IMR-90 (cell line): Measurements from ENCODE around the gene ZNF606. TPM values are rescaled to one million over a fixed set of nuclear protein-coding genes. Genes with fewer than 3 reads are reported as not detected.

Experiments
- ATAC-seq: fragments of 200-7000 bp; cut with Tn5 transposase; 2 replicates; pipeline ENCODE4 v1.9.1; 2020; ENCODE audit warnings: low read depth, mild to moderate bottlenecking, moderate library complexity
- BruUV-seq: library from RNA; stranded (reverse); fragments of 400-500 nt; replicated peaks from 2 replicates; lab custom pipeline; 2021; lab: Mats Ljungman, UMichigan
- CTCF ChIA-PET: fragments of 300-600 bp; formaldehyde crosslinking; extraction: SDS; loops from one replicate; lab custom pipeline; 2021; ENCODE audit warnings: antibody characterized with exemption; lab: Yijun Ruan, JAX
- POLR2A ChIA-PET: fragments of 300-600 bp; sonication (Branson Sonifier 250); formaldehyde crosslinking; loops from one replicate; lab custom pipeline; 2022; ENCODE audit warnings: antibody characterized with exemption; ENCODE audit not compliant: unreplicated experiment; lab: Charles Lee
- DNase-seq: peaks from one replicate; pipeline ENCODE4 v3.0.0; 2013
- H2AFZ ChIP-seq: replicated peaks from 2 replicates; pipeline ENCODE3; 2013; ENCODE audit warnings: low read length, mild to moderate bottlenecking; ENCODE audit not compliant: poor library complexity
- H2AK5ac ChIP-seq: 2 replicates; pipeline ENCODE4 v1.6.1; 2013; ENCODE audit warnings: low read depth, low read length, inconsistent platforms
- H2AK9ac ChIP-seq: replicated peaks from 2 replicates; pipeline ENCODE3; 2013; ENCODE audit warnings: mild to moderate bottlenecking, low read depth, low read length, moderate library complexity; ENCODE audit not compliant: poor library complexity
- H2BK120ac ChIP-seq: 2 replicates; pipeline ENCODE4 v1.6.1; 2013; ENCODE audit warnings: low read depth, low read length, inconsistent platforms
- H2BK15ac ChIP-seq: 3 replicates; pipeline ENCODE4 v1.6.1; 2013; ENCODE audit warnings: low read depth, low read length, inconsistent platforms
- H2BK20ac ChIP-seq: 2 replicates; pipeline ENCODE4 v1.6.1; 2013; ENCODE audit warnings: low read depth, mild to moderate bottlenecking, inconsistent platforms, low read length, moderate library complexity
- H2BK5ac ChIP-seq: 2 replicates; pipeline ENCODE4 v1.6.1; 2013; ENCODE audit warnings: mild to moderate bottlenecking, low read depth, low read length, inconsistent platforms; ENCODE audit not compliant: poor library complexity, severe bottlenecking
- H3K14ac ChIP-seq: replicated peaks from 2 replicates; pipeline ENCODE4 v1.6.1; 2013; ENCODE audit warnings: low read depth, low read length, inconsistent platforms
- H3K18ac ChIP-seq: 2 replicates; pipeline ENCODE4 v1.6.1; 2013; ENCODE audit warnings: low read depth, low read length, control low read depth
- H3K23ac ChIP-seq: 2 replicates; pipeline ENCODE4 v1.6.1; 2013; ENCODE audit warnings: low read depth, low read length, inconsistent platforms
- H3K27ac ChIP-seq: 2 replicates; pipeline ENCODE4 v1.5.1; 2013; ENCODE audit warnings: mild to moderate bottlenecking, control low read depth, low read length; ENCODE audit not compliant: insufficient read depth
- H3K27me3 ChIP-seq: 2 replicates; pipeline ENCODE4 v1.6.1; 2013; ENCODE audit warnings: low read length; ENCODE audit not compliant: control insufficient read depth, insufficient read depth
- H3K36me3 ChIP-seq: 2 replicates; pipeline ENCODE4 v1.6.1; 2013; ENCODE audit warnings: low read length, mixed read lengths; ENCODE audit not compliant: control insufficient read depth, insufficient read depth
- H3K4ac ChIP-seq: 2 replicates; pipeline ENCODE4 v1.6.1; 2013; ENCODE audit warnings: low read depth, low read length, inconsistent platforms
- H3K4me1 ChIP-seq: 2 replicates; pipeline ENCODE4 v1.6.1; 2013; ENCODE audit warnings: low read length, mixed read lengths; ENCODE audit not compliant: control insufficient read depth, insufficient read depth
- H3K4me2 ChIP-seq: 2 replicates; pipeline ENCODE4 v1.6.1; 2013; ENCODE audit warnings: low read depth, mild to moderate bottlenecking, control low read depth, low read length, moderate library complexity
- H3K4me3 ChIP-seq: 2 replicates; pipeline ENCODE4 v1.5.1; 2013; ENCODE audit warnings: low read depth, mild to moderate bottlenecking, control low read depth, low read length, moderate library complexity; ENCODE audit not compliant: insufficient read depth
- H3K56ac ChIP-seq: 2 replicates; pipeline ENCODE4 v1.6.1; 2013; ENCODE audit warnings: low read length, inconsistent platforms; ENCODE audit not compliant: insufficient read depth; ENCODE audit errors: extremely low read depth
- H3K79me1 ChIP-seq, 2 experiments: 2 replicates each; pipeline ENCODE4 v1.6.1; 2013; ENCODE audit warnings: low read length in 2 of 2, inconsistent platforms in 1 of 2, low read depth in 1 of 2
- H3K9ac ChIP-seq: 2 replicates; pipeline ENCODE4 v1.6.1; 2013; ENCODE audit warnings: low read depth, low read length, control low read depth
- H3K9me1 ChIP-seq: 2 replicates; pipeline ENCODE4 v1.6.1; 2013; ENCODE audit warnings: low read length, inconsistent platforms; ENCODE audit not compliant: insufficient read depth
- H3K9me3 ChIP-seq: 2 replicates; pipeline ENCODE4 v1.6.1; 2013; ENCODE audit warnings: low read length; ENCODE audit not compliant: control insufficient read depth, insufficient read depth
- H4K20me1 ChIP-seq: 2 replicates; pipeline ENCODE4 v1.6.1; 2013; ENCODE audit warnings: low read length, inconsistent platforms; ENCODE audit not compliant: insufficient read depth
- H4K5ac ChIP-seq: 2 replicates; pipeline ENCODE4 v1.6.1; 2013; ENCODE audit warnings: mild to moderate bottlenecking, low read depth, low read length, control low read depth
- H4K8ac ChIP-seq, 2 experiments: 2 replicates each; pipeline ENCODE4 v1.6.1; 2013; ENCODE audit warnings: low read depth in 2 of 2, low read length in 2 of 2, control low read depth in 1 of 2, inconsistent platforms in 1 of 2
- H4K91ac ChIP-seq: 2 replicates; pipeline ENCODE4 v1.6.1; 2013; ENCODE audit warnings: low read depth, low read length, inconsistent platforms; ENCODE audit not compliant: insufficient read depth
- NFE2L2 ChIP-seq: fragments of 150-350 bp; IDR thresholded peaks from 2 replicates; pipeline ENCODE4 v1.6.1; 2016; ENCODE audit warnings: low read depth, mild to moderate bottlenecking, low read length
- RCOR1 ChIP-seq: IDR thresholded peaks from 2 replicates; pipeline ENCODE4 v1.6.1; 2012; ENCODE audit warnings: mild to moderate bottlenecking, low read length, improper control_type of control experiment; ENCODE audit not compliant: insufficient replicate concordance
- RFX5 ChIP-seq: IDR thresholded peaks from 2 replicates; pipeline ENCODE4 v1.8.0; 2012; ENCODE audit warnings: low read depth, mild to moderate bottlenecking, low read length, moderate library complexity
- WGBS, 2 experiments: methylation state at CpG; one replicate each; pipeline versions ENCODE4 v1.1.5 to v1.1.7; 2013; ENCODE audit warnings: missing lambda C conversion rate in 2 of 2; ENCODE audit not compliant: insufficient read length in 1 of 2; ENCODE audit errors: extremely low coverage in 2 of 2; 5-methylcytosine and 5-hydroxymethylcytosine counted together
- dilution Hi-C: fragments of 300-500 bp; cut with HindIII; formaldehyde crosslinking; loops from one replicate; pipeline ENCODE4 v1.14.3; 2018; ENCODE audit warnings: low sequenced_read_pairs; ENCODE audit not compliant: unreplicated experiment
- in situ Hi-C: fragments of 300-500 bp; cut with MboI; formaldehyde crosslinking; loops from 3 replicates; pipeline ENCODE4 v1.14.3; 2019; ENCODE audit warnings: low sequenced_read_pairs, inconsistent platforms, mixed read lengths
- intact Hi-C: fragments of 100-400 bp; cut with micrococcal nuclease; formaldehyde crosslinking; loops from 2 replicates; pipeline ENCODE4 v1.10.0; 2022
- polyA plus RNA-seq, 3 experiments: library from polyadenylated mRNA; depleted of rRNA; stranded (reverse); fragments of >200 nt; gene quantifications; 2 replicates each; pipeline ENCODE4 v1.2.3, GENCODE V29; 2012; ENCODE audit warnings: low replicate concordance in 1 of 3
- total RNA-seq: library from RNA; depleted of rRNA; stranded (reverse); fragments of >200 nt; gene quantifications from 2 replicates; pipeline ENCODE4 v1.2.3, GENCODE V29; 2012

Gene ZNF606
- total and polyA plus RNA-seq, 2 of the 4 experiments (the other 2 are of a cell fraction): 4.3 to 9.0 TPM

- Histone ChIP-seq H4K5ac (no peak overlapping the region), H3K79me1 (no peaks in the 10 kb centered on the region), H3K27ac (no peak overlapping the region), H3K14ac (no peak overlapping the region), H2AK5ac (no peak overlapping the region), H3K4ac (no peak overlapping the region), H3K9ac (no peak overlapping the region), H2AFZ (peak overlapping the region; percentile 41), H3K4me1 (no peaks in the 10 kb centered on the region), H2BK15ac (no peak overlapping the region), H3K4me2 (no peak overlapping the region), H2AK9ac (no peak overlapping the region), H3K18ac (no peak overlapping the region), H3K56ac (no peak overlapping the region), H2BK20ac (no peak overlapping the region), H3K9me1 (no peaks in the 10 kb centered on the region), H3K4me3 (no peak overlapping the region), H4K91ac (no peak overlapping the region), H3K27me3 (no peaks in the 10 kb centered on the region), H4K8ac (no peak overlapping the region), H3K9me3 (peaks cover 75% of the 10 kb centered on the region), H2BK120ac (no peak overlapping the region), H2BK5ac (no peak overlapping the region), H4K20me1 (no peaks in the 10 kb centered on the region), H3K23ac (no peak overlapping the region), H3K36me3 (no peaks in the 10 kb centered on the region)
- in situ Hi-C loops (no loop called here), dilution Hi-C loops (no loop called here), intact Hi-C loops (no loop called here)
- ChIA-PET CTCF (no interaction called here), POLR2A (no interaction called here)
- DNase-seq (no peak), ATAC-seq (no peak)
- 46% methylated on average over 17 of the region's 54 CpGs; no CpG with 5 or more reads in 1 of the 2 experiments for WGBS, 2 experiments
- no peak for TF ChIP-seq NFE2L2
- no peak for TF ChIP-seq RFX5
- TF ChIP-seq RCOR1: no peak
- BruUV-seq: no TSS peak
These were observed 40.1 kb upstream of the ZNF606 start for GRCh38 chr19:58042495-58043340.
